HepG2 (cell line): ENCODE results near the gene IRS1. TPM values are rescaled to one million over a fixed set of nuclear protein-coding genes. Genes with fewer than 3 reads are reported as not detected.

ENCODE experiments used
- ATAC-seq: fragments of 200-7000 bp; cut with Tn5 transposase; 3 replicates; pipeline ENCODE4 v1.9.1; 2020; ENCODE audit warnings: mild to moderate bottlenecking, moderate library complexity
- Bru-seq: library from RNA; stranded (reverse); fragments of 400-500 nt; gene quantifications from one replicate; lab custom pipeline; 2021; lab: Mats Ljungman, UMichigan
- BruChase-seq, 2 experiments: library from RNA; stranded (reverse); fragments of 400-500 nt; gene quantifications; one replicate each; lab custom pipeline; 2021; lab: Mats Ljungman, UMichigan
- BruUV-seq: library from RNA; stranded (reverse); fragments of 400-500 nt; replicated peaks from 2 replicates; lab custom pipeline; 2021; lab: Mats Ljungman, UMichigan
- CTCF ChIA-PET: fragments of 300-600 bp; formaldehyde crosslinking; extraction: SDS; loops from one replicate; lab custom pipeline; 2021; ENCODE audit warnings: low total read pairs, inconsistent platforms, low intra/inter-chr PET ratio; lab: Yijun Ruan, JAX
- POLR2A ChIA-PET: fragments of 350-600 bp; sonication (Branson Sonifier 250); formaldehyde crosslinking; loops from one replicate; lab custom pipeline; 2020; ENCODE audit warnings: antibody characterized with exemption, inconsistent platforms; lab: Yijun Ruan, JAX
- DNase-seq: peaks from one replicate; pipeline ENCODE4 v3.0.0-alpha.2; 2015; ENCODE audit warnings: low spot score
- FAIRE-seq: peaks from 3 replicates; lab custom pipeline; 2011; peaks lifted over from hg19 to GRCh38; lab: Jason Lieb, UNC
- H2AFZ ChIP-seq: one replicate; pipeline ENCODE4 v1.6.1; 2011; ENCODE audit warnings: low read length, inconsistent platforms
- H3K27ac ChIP-seq: fragments of 300-600 bp; 3 replicates; pipeline ENCODE4 v1.8.0; 2011; ENCODE audit warnings: mixed run types, mild to moderate bottlenecking, mixed read lengths, low read length, inconsistent platforms; ENCODE audit not compliant: insufficient read depth; ENCODE audit errors: extremely low read length
- H3K27me3 ChIP-seq, 2 experiments: fragments of 200-600 bp in 1 of 2; 2 replicates in 1 of 2; 3 replicates in 1 of 2; pipeline versions ENCODE4 v1.6.0 to v1.8.0; 2011; ENCODE audit warnings: low read length in 2 of 2, mild to moderate bottlenecking in 2 of 2, moderate library complexity in 2 of 2, inconsistent platforms in 1 of 2; ENCODE audit not compliant: insufficient read depth in 2 of 2, control insufficient read depth in 1 of 2
- H3K36me3 ChIP-seq, 2 experiments: fragments of 200-600 bp in 1 of 2; replicated peaks in 1 of 2; 2 replicates in 1 of 2; 3 replicates in 1 of 2; pipeline versions ENCODE4 v1.5.1 to v1.8.0; 2011; ENCODE audit warnings: low read length in 2 of 2, inconsistent platforms in 1 of 2; ENCODE audit not compliant: insufficient read depth in 2 of 2, control insufficient read depth in 1 of 2
- H3K4me1 ChIP-seq: 2 replicates; pipeline ENCODE4 v1.5.1; 2012; ENCODE audit warnings: low read length, inconsistent platforms; ENCODE audit not compliant: insufficient read depth
- H3K4me2 ChIP-seq: 2 replicates; pipeline ENCODE4 v1.6.0; 2011; ENCODE audit warnings: low read depth, low read length, inconsistent platforms
- H3K4me3 ChIP-seq, 3 experiments: fragments of 200-600 bp in 1 of 3; sonication (generic), shearing (Covaris generic) in 1 of 3; replicated peaks in 1 of 3; 2 replicates each; pipeline ENCODE4 v1.5.1; 2011 to 2016; ENCODE audit warnings: low read length in 3 of 3, inconsistent platforms in 2 of 3, low read depth in 2 of 3, mild to moderate bottlenecking in 2 of 3, control low read depth in 1 of 3, mixed read lengths in 1 of 3; ENCODE audit not compliant: insufficient read depth in 1 of 3
- H3K79me2 ChIP-seq: one replicate; pipeline ENCODE4 v1.6.1; 2011; ENCODE audit warnings: low read length, inconsistent platforms; ENCODE audit not compliant: insufficient read depth
- H3K9ac ChIP-seq: 2 replicates; pipeline ENCODE4 v1.6.0; 2011; ENCODE audit warnings: mild to moderate bottlenecking, low read depth, low read length, inconsistent platforms; ENCODE audit not compliant: insufficient read depth
- H3K9me3 ChIP-seq: 2 replicates; pipeline ENCODE4 v1.5.1; 2012; ENCODE audit warnings: mild to moderate bottlenecking, low read length
- H4K20me1 ChIP-seq: 2 replicates; pipeline ENCODE4 v1.6.0; 2011; ENCODE audit warnings: inconsistent platforms, mild to moderate bottlenecking, low read length, moderate library complexity; ENCODE audit not compliant: insufficient read depth
- AFF4 ChIP-seq: sonication (generic); formaldehyde crosslinking; IDR thresholded peaks from 2 replicates; pipeline ENCODE4 v1.4.0; 2020; ENCODE audit warnings: missing genetic modification reagents
- SP1 ChIP-seq, 2 experiments: fragments of 450-650 bp in 1 of 2; sonication (generic) in 1 of 2; formaldehyde crosslinking in 1 of 2; IDR thresholded peaks; 2 replicates each; pipeline versions ENCODE4 v1.4.0 to v1.6.1; 2016 to 2020; ENCODE audit warnings: missing genetic modification reagents in 1 of 2
- TBL1XR1 ChIP-seq: fragments of 150-350 bp; IDR thresholded peaks from 2 replicates; pipeline ENCODE4 v1.6.1; 2014; ENCODE audit warnings: borderline replicate concordance, low read length; ENCODE audit not compliant: partially characterized antibody
- ZNF282 ChIP-seq: fragments of 450-650 bp; IDR thresholded peaks from 2 replicates; pipeline ENCODE4 v1.6.1; 2018; ENCODE audit not compliant: partially characterized antibody
- WGBS: methylation state at CpG from one replicate; pipeline ENCODE4 v1.1.6; 2017; ENCODE audit warnings: low lambda C conversion rate; 5-methylcytosine and 5-hydroxymethylcytosine counted together
- in situ Hi-C: cut with HindIII; loops from 2 replicates; pipeline ENCODE4 v1.10.0; 2017; ENCODE audit warnings: low pct_unique_long_range_greater_than_20kb; ENCODE audit not compliant: extremely low pct_ligation_motif_present
- intact Hi-C: fragments of 100-400 bp; cut with micrococcal nuclease; formaldehyde crosslinking; loops from one replicate; pipeline ENCODE4 v1.10.0; 2022; ENCODE audit not compliant: unreplicated experiment
- long read RNA-seq, 2 experiments: library from RNA in 1 of 2; library from polyadenylated mRNA in 1 of 2; stranded (forward) in 1 of 2; unstranded in 1 of 2; transcript quantifications; one replicate each; pipeline ENCODE4 v2.0.0, GENCODE V29; 2019 to 2022
- polyA minus RNA-seq, 3 experiments: library from RNA; depleted of rRNA, polyadenylated mRNA; stranded (reverse); fragments of >200 nt; gene quantifications; 2 replicates each; pipeline ENCODE4 v1.2.3, GENCODE V29; 2011; ENCODE audit warnings: low replicate concordance in 1 of 3
- polyA plus RNA-seq, 8 experiments: library from polyadenylated mRNA; depleted of rRNA in 3 of 8; stranded (reverse) in 7 of 8; unstranded in 1 of 8; fragments of >200 nt; fragmentation: Illumina TruSeq in 4 of 8; extraction: Trizol in 4 of 8; gene quantifications; 2 replicates each; pipeline versions ENCODE4 v1.2.1 to v1.2.3, GENCODE V29; 2011 to 2016; ENCODE audit warnings: low read depth in 4 of 8, missing spikeins in 1 of 8, mixed read lengths in 1 of 8; ENCODE audit not compliant: insufficient read depth in 1 of 8
- total RNA-seq, 5 experiments: library from RNA; depleted of rRNA; stranded (reverse); fragments of >200 nt; fragmentation: Illumina TruSeq; extraction: Trizol; gene quantifications; 2 replicates each; pipeline ENCODE4 v1.2.3, GENCODE V29; 2016; ENCODE audit warnings: low read depth in 1 of 5
- TF ChIP-seq, protein P1 (sequence below): sonication (generic); formaldehyde crosslinking; IDR thresholded peaks from 2 replicates; pipeline ENCODE4 v1.9.0; 2021; ENCODE audit warnings: missing genetic modification reagents, mild to moderate bottlenecking, borderline replicate concordance

Gene IRS1, protein sequence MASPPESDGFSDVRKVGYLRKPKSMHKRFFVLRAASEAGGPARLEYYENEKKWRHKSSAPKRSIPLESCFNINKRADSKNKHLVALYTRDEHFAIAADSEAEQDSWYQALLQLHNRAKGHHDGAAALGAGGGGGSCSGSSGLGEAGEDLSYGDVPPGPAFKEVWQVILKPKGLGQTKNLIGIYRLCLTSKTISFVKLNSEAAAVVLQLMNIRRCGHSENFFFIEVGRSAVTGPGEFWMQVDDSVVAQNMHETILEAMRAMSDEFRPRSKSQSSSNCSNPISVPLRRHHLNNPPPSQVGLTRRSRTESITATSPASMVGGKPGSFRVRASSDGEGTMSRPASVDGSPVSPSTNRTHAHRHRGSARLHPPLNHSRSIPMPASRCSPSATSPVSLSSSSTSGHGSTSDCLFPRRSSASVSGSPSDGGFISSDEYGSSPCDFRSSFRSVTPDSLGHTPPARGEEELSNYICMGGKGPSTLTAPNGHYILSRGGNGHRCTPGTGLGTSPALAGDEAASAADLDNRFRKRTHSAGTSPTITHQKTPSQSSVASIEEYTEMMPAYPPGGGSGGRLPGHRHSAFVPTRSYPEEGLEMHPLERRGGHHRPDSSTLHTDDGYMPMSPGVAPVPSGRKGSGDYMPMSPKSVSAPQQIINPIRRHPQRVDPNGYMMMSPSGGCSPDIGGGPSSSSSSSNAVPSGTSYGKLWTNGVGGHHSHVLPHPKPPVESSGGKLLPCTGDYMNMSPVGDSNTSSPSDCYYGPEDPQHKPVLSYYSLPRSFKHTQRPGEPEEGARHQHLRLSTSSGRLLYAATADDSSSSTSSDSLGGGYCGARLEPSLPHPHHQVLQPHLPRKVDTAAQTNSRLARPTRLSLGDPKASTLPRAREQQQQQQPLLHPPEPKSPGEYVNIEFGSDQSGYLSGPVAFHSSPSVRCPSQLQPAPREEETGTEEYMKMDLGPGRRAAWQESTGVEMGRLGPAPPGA (N-terminal part only)
- total RNA-seq (2016; rRNA removed; fragmentation: Illumina TruSeq; extraction: Trizol): 7.9 and 8.7 TPM in 2 replicates
- 0.51 and 0.53 TPM in 2 replicates for total RNA-seq (2016; cell fraction: cytosol; rRNA removed; fragmentation: Illumina TruSeq; extraction: Trizol; ENCODE audit: low read depth)
- 7.1 and 8.1 TPM in 2 replicates for total RNA-seq (2016; cell fraction: insoluble cytoplasmic fraction; rRNA removed; fragmentation: Illumina TruSeq; extraction: Trizol)
- total RNA-seq (2016; cell fraction: membrane; rRNA removed; fragmentation: Illumina TruSeq; extraction: Trizol): 2.7 and 3.0 TPM in 2 replicates
- total RNA-seq (2016; cell fraction: nucleus; rRNA removed; fragmentation: Illumina TruSeq; extraction: Trizol): 10.7 and 14.1 TPM in 2 replicates
- 9.0 and 12.8 TPM in 2 replicates for polyA plus RNA-seq (2011; rRNA removed)
- polyA plus RNA-seq (2011; cell fraction: cytosol; rRNA removed): 7.1 and 7.9 TPM in 2 replicates
- 15.3 and 15.6 TPM in 2 replicates for polyA plus RNA-seq (2011; cell fraction: nucleus; rRNA removed)
- 14.3 and 15.3 TPM in 2 replicates for polyA plus RNA-seq (2012)
- polyA plus RNA-seq (2016; cell fraction: cytosol; fragmentation: Illumina TruSeq; extraction: Trizol; ENCODE audit: low read depth): 0.25 and 0.50 TPM in 2 replicates
- polyA plus RNA-seq (2016; cell fraction: insoluble cytoplasmic fraction; fragmentation: Illumina TruSeq; extraction: Trizol; ENCODE audit: low read depth): 6.8 and 8.7 TPM in 2 replicates
- 1.1 and 1.4 TPM in 2 replicates for polyA plus RNA-seq (2016; cell fraction: membrane; fragmentation: Illumina TruSeq; extraction: Trizol; ENCODE audit: low read depth)
- polyA plus RNA-seq (2016; cell fraction: nucleus; fragmentation: Illumina TruSeq; extraction: Trizol; ENCODE audit: insufficient read depth, low read depth): 11.6 and 13.6 TPM in 2 replicates
- polyA minus RNA-seq (2011; rRNA and poly(A)+ RNA removed; ENCODE audit: low replicate concordance): 0.68 and 28.1 TPM in 2 replicates
- polyA minus RNA-seq (2011; cell fraction: cytosol; rRNA and poly(A)+ RNA removed): 11.2 and 13.5 TPM in 2 replicates
- 26.8 and 36.8 TPM in 2 replicates for polyA minus RNA-seq (2011; cell fraction: nucleus; rRNA and poly(A)+ RNA removed)
- Bru-seq, nascent RNA: percentile 81 among the genes with signal in this experiment
- BruChase-seq, experiment 1, labeled RNA remaining after a 6-hour chase: percentile 70 among the genes with signal in this experiment
- BruChase-seq, experiment 2, labeled RNA remaining after a 2-hour chase: percentile 77 among the genes with signal in this experiment
- long read RNA-seq, experiment 1, full-length matches to known transcripts: 3 of 4 reads
- long read RNA-seq, experiment 1, partial matches to known transcripts: 0 of 4 reads
- long read RNA-seq, experiment 1, other reads (novel, unspliced or antisense): 1 of 4 reads
- long read RNA-seq, experiment 2, full-length matches to known transcripts: 22 of 67 reads
- long read RNA-seq, experiment 2, partial matches to known transcripts: 0 of 67 reads
- long read RNA-seq, experiment 2, other reads (novel, unspliced or antisense): 45 of 67 reads

DNA sequence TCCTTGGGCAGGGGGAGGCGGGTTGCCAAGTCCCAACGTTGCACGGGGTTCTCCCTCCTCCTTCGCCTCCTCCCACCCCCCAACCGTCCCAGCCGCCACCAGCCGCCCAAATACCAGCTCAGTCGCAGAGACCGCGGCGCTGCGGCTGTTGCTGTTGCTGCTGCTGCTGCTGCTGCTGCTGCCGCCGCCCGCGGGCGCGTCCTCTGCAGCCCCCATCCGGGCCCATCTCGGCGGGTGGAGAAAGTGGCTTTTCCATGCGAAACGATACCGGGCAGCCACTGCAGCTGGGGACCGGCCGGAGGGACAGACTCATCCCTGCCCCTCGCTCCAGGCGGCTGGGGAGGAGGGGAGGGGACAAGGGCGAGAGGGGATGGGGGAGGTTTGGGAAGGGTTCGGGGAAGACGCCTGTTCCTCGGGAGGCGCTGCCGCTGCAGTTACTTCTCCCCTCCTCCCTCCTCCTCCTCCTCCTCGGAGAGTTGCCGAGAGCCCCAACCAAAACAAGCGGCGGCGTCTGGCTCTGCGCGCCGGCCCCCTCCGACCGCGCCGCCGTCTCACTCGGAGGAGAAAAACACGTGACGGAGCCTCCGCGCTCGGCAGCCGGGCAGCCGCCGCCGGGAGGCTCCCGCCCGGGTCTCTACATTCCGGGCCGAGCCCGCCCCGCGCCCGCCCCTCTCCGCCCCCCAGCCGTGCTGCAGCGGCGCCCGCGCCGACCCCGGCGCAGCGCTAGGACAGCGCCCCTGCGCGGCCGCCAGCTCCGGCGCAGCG is at the start of gene IRS1:
Gene IRS1, minus strand, starts transcription at position 610 of the 765 bp plus-strand sequence. CDS start 1,082 bp downstream, outside the sequence.
- POLR2A ChIA-PET: interaction anchor here (0.7 to 3.9 kb wide), 28 partner anchors 10 to 911 kb away, joined by 3 to 53 read pairs (median 6); no protein-coding TSS in a partner anchor
- DNase-seq: peak; percentile 66
- peak within 1 kb of the TSS; percentile 59 to 72 (median 62) for H3K4me3 ChIP-seq
- peaks cover 38% of the 10 kb centered on the region for H3K79me2 ChIP-seq
- 31% methylated on average over 69 of the region's 82 CpGs for WGBS
- H3K36me3 ChIP-seq: no peaks in the 10 kb centered on the region; a peak in 2 of 5 replicates
- H3K27ac ChIP-seq: peak within 1 kb of the TSS; percentile 96
- no peaks in the 10 kb centered on the region for H3K27me3 ChIP-seq
- no peaks in the 10 kb centered on the region for H3K9me3 ChIP-seq
- H4K20me1 ChIP-seq: no peaks in the 10 kb centered on the region
- CTCF ChIA-PET: no interaction called here
- FAIRE-seq: no peak
- no TSS peak for BruUV-seq
- H2AFZ ChIP-seq: no peak within 1 kb of the TSS
- peak within 1 kb of the TSS; percentile 81 for H3K9ac ChIP-seq
- ATAC-seq: peak; percentile 65
- peak within 1 kb of the TSS; percentile 90 for H3K4me2 ChIP-seq
- intact Hi-C loops (no loop called here), in situ Hi-C loops (loop anchor here (10.0 kb wide), 3 partner anchors 65 to 585 kb away; no protein-coding TSS in a partner anchor)
- H3K4me1 ChIP-seq: peaks cover 79% of the 10 kb centered on the region
- TF ChIP-seq TBL1XR1 (peak; percentile 67), SP1 (IDR thresholded peaks at IDR 0.05) (no peak), SP1 (CRISPR knock-in tag; IDR thresholded peaks at IDR 0.05) (peak; percentile 41; the same call in 1 of the 2 replicates), ZNF282 (no peak), AFF4 (CRISPR knock-in tag) (no peak)
- TF ChIP-seq, protein P1, sequence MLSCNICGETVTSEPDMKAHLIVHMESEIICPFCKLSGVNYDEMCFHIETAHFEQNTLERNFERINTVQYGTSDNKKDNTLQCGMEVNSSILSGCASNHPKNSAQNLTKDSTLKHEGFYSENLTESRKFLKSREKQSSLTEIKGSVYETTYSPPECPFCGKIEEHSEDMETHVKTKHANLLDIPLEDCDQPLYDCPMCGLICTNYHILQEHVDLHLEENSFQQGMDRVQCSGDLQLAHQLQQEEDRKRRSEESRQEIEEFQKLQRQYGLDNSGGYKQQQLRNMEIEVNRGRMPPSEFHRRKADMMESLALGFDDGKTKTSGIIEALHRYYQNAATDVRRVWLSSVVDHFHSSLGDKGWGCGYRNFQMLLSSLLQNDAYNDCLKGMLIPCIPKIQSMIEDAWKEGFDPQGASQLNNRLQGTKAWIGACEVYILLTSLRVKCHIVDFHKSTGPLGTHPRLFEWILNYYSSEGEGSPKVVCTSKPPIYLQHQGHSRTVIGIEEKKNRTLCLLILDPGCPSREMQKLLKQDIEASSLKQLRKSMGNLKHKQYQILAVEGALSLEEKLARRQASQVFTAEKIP (CRISPR knock-in tag): no peak
